ENCODE results near the gene ANKRD26. TPM values are rescaled to one million over a fixed set of nuclear protein-coding genes. Genes with fewer than 3 reads are reported as not detected.

ANKRD26 gene
- total RNA-seq, 2 experiments from 2014 or later: 6.2 to 6.6 TPM

DNA sequence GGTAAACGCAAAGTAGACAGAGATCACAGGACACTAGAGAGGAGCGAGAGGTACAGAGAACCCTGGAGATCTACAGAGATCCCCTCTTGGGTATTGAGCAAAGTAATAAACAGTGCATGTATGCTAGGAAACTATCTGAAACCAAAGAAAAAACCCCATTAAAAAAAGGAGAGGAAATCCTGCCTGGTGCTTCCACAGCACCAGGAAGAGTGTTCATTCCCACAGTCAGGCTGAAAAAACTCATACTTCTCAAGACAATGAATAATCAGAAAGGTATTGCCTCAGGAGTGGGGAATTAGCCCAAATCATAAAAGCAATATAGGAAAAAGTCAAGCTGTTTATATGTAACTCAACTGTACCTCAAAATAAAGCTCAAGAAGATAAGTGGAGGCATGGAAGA lies 59.1 kb downstream of the ANKRD26 start:
- Mint-ChIP-seq H3K4me1 (ENCODE audit: low read depth) (no peaks in the 10 kb centered on the region), H3K27ac (no peak overlapping the region), H3K36me3 (ENCODE audit: low read depth) (peaks cover 70% of the 10 kb centered on the region), H3K4me3 (no peak overlapping the region), H3K9me3 (no peaks in the 10 kb centered on the region), H3K27me3 (no peaks in the 10 kb centered on the region)
- Histone ChIP-seq H3K36me3 (ENCODE audit: insufficient read depth, low read length) (peaks cover 17% of the 10 kb centered on the region), H3K27ac (ENCODE audit: low read depth in 1 of 2, low read length in 2 of 2) (no peak overlapping the region), H3K4me1 (ENCODE audit: insufficient read depth, low read length) (no peaks in the 10 kb centered on the region), H3K4me3 (ENCODE audit: low read length) (no peak overlapping the region), H3K27me3 (ENCODE audit: control insufficient read depth in 1 of 2, insufficient read depth in 2 of 2, low read length in 2 of 2) (no peaks in the 10 kb centered on the region), H3K9me3 (ENCODE audit: control insufficient read depth in 1 of 2, insufficient read depth in 1 of 2, low read length in 2 of 2) (no peaks in the 10 kb centered on the region)
- no peak for DNase-seq
- ATAC-seq (ENCODE audit: poor library complexity): no peak
- intact Hi-C loops (cut with DNase I, micrococcal nuclease): no loop called here
- CTCF ChIA-PET: no interaction called here
- POLR2A ChIA-PET: no interaction called here
- TF ChIP-seq, protein P1, sequence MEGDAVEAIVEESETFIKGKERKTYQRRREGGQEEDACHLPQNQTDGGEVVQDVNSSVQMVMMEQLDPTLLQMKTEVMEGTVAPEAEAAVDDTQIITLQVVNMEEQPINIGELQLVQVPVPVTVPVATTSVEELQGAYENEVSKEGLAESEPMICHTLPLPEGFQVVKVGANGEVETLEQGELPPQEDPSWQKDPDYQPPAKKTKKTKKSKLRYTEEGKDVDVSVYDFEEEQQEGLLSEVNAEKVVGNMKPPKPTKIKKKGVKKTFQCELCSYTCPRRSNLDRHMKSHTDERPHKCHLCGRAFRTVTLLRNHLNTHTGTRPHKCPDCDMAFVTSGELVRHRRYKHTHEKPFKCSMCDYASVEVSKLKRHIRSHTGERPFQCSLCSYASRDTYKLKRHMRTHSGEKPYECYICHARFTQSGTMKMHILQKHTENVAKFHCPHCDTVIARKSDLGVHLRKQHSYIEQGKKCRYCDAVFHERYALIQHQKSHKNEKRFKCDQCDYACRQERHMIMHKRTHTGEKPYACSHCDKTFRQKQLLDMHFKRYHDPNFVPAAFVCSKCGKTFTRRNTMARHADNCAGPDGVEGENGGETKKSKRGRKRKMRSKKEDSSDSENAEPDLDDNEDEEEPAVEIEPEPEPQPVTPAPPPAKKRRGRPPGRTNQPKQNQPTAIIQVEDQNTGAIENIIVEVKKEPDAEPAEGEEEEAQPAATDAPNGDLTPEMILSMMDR (IDR thresholded peaks at IDR 0.05): no peak

DNA sequence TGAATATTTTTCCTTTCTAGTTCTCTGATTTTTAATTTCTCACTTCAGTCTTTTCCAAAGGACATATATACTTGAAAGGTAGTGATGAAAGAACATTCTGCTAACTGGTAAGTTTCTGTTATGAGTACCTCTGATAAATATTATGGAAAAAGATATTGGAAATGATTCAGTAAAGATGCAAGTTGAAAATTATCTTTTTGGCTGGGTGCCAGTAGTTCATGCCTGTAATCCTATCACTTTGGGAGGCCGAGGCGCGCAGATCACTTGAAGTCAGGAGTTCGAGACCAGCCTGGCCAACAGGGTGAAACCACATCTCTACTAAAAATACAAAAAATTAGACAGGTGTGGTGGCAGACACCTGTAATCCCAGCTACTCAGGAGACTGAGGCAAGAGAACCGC lies 62.1 kb downstream of the ANKRD26 start:
- Histone ChIP-seq H3K4me3 (ENCODE audit: low read length) (no peak overlapping the region), H3K9me3 (ENCODE audit: control insufficient read depth in 1 of 2, insufficient read depth in 1 of 2, low read length in 2 of 2) (no peaks in the 10 kb centered on the region), H3K36me3 (ENCODE audit: insufficient read depth, low read length) (peaks cover 17% of the 10 kb centered on the region), H3K27me3 (ENCODE audit: control insufficient read depth in 1 of 2, insufficient read depth in 2 of 2, low read length in 2 of 2) (no peaks in the 10 kb centered on the region), H3K27ac (ENCODE audit: low read depth in 1 of 2, low read length in 2 of 2) (no peak overlapping the region), H3K4me1 (ENCODE audit: insufficient read depth, low read length) (no peaks in the 10 kb centered on the region)
- ChIA-PET CTCF (no interaction called here), POLR2A (no interaction called here)
- TF ChIP-seq, protein P1 (IDR thresholded peaks at IDR 0.05): no peak
- Mint-ChIP-seq H3K27ac (no peak overlapping the region), H3K4me3 (no peak overlapping the region), H3K27me3 (no peaks in the 10 kb centered on the region), H3K4me1 (ENCODE audit: low read depth) (peaks cover 12% of the 10 kb centered on the region), H3K9me3 (no peaks in the 10 kb centered on the region), H3K36me3 (ENCODE audit: low read depth) (peaks cover 79% of the 10 kb centered on the region)
- intact Hi-C loops (cut with DNase I, micrococcal nuclease): no loop called here
- ATAC-seq (ENCODE audit: poor library complexity) (no peak), DNase-seq (no peak)

GRCh38 chr10:27035163-27035562 lies 65.1 kb downstream of the ANKRD26 start:
- ATAC-seq (ENCODE audit: poor library complexity): no peak
- Histone ChIP-seq H3K4me1 (ENCODE audit: insufficient read depth, low read length) (no peaks in the 10 kb centered on the region), H3K9me3 (ENCODE audit: control insufficient read depth in 1 of 2, insufficient read depth in 1 of 2, low read length in 2 of 2) (no peaks in the 10 kb centered on the region), H3K27ac (ENCODE audit: low read depth in 1 of 2, low read length in 2 of 2) (no peak overlapping the region), H3K4me3 (ENCODE audit: low read length) (no peak overlapping the region), H3K36me3 (ENCODE audit: insufficient read depth, low read length) (peaks cover 10% of the 10 kb centered on the region), H3K27me3 (ENCODE audit: control insufficient read depth in 1 of 2, insufficient read depth in 2 of 2, low read length in 2 of 2) (no peaks in the 10 kb centered on the region)
- Mint-ChIP-seq H3K36me3 (ENCODE audit: low read depth) (peaks cover 75% of the 10 kb centered on the region), H3K4me3 (peak overlapping the region; percentile 71), H3K27me3 (no peaks in the 10 kb centered on the region), H3K9me3 (no peaks in the 10 kb centered on the region), H3K4me1 (ENCODE audit: low read depth) (peaks cover 12% of the 10 kb centered on the region), H3K27ac (peak overlapping the region; percentile 69)
- intact Hi-C loops (cut with DNase I, micrococcal nuclease): no loop called here
- CTCF ChIA-PET: no interaction called here
- DNase-seq: no peak
- TF ChIP-seq, protein P1 (IDR thresholded peaks at IDR 0.05): no peak
- POLR2A ChIA-PET: no interaction called here

Measured in CD4-positive, alpha-beta T cell (primary cell).